Cardiac ventricle fibroblast (primary cell): ENCODE results near the gene CHCHD3. TPM values are rescaled to one million over a fixed set of nuclear protein-coding genes. Genes with fewer than 3 reads are reported as not detected.

ENCODE experiments used
- total RNA-seq: library from RNA; depleted of rRNA; stranded (reverse); fragments of >200 nt; gene quantifications from 2 replicates; pipeline ENCODE4 v1.2.3, GENCODE V29; 2015

CHCHD3 gene
- 35.3 and 43.7 TPM in 2 replicates for total RNA-seq

GRCh38 chr7:133081599-133082389 lies at the start of gene CHCHD3:
Gene CHCHD3, minus strand, starts transcription at chr7:133082090. Its CDS starts 153 bp downstream, at chr7:133081937.

Other genes with a start within 250 kb of the CHCHD3 start
- 37.7 and 40.6 TPM in 2 replicates for gene EXOC4, start 171.0 kb upstream of the CHCHD3 start, total RNA-seq